Liver (tissue), 9 donors: Measurements from ENCODE around the gene SLC7A6. TPM values are rescaled to one million over a fixed set of nuclear protein-coding genes. Genes with fewer than 3 reads are reported as not detected.

Experiments used
- DNase-seq: peaks from one replicate; pipeline ENCODE4 v3.0.0-alpha.2; 2017; ENCODE audit warnings: low spot score
- H3K27ac ChIP-seq, 2 donors: one replicate each; pipeline ENCODE4 v1.7.0; 2013; ENCODE audit warnings: inconsistent platforms in 2 of 2, low read length in 2 of 2, control low read depth in 1 of 2, low read depth in 1 of 2, mild to moderate bottlenecking in 1 of 2
- H3K27me3 ChIP-seq, 4 donors: one replicate each; pipeline versions ENCODE4 v1.6.1 to v1.7.0; 2013; ENCODE audit warnings: low read length in 3 of 4, inconsistent platforms in 1 of 4, mild to moderate bottlenecking in 1 of 4, moderate library complexity in 1 of 4; ENCODE audit not compliant: control insufficient read depth in 4 of 4, insufficient read depth in 4 of 4
- H3K36me3 ChIP-seq, 4 donors: one replicate each; pipeline versions ENCODE4 v1.6.1 to v1.7.0; 2013; ENCODE audit warnings: low read length in 3 of 4, mild to moderate bottlenecking in 3 of 4, low read depth in 1 of 4, moderate library complexity in 1 of 4; ENCODE audit not compliant: control insufficient read depth in 4 of 4, insufficient read depth in 3 of 4
- H3K4me1 ChIP-seq, 4 donors: one replicate each; pipeline versions ENCODE4 v1.6.1 to v1.7.0; 2013; ENCODE audit warnings: low read length in 3 of 4, mild to moderate bottlenecking in 3 of 4, moderate library complexity in 1 of 4; ENCODE audit not compliant: control insufficient read depth in 4 of 4, insufficient read depth in 4 of 4
- H3K4me3 ChIP-seq, 3 donors: one replicate each; pipeline versions ENCODE4 v1.6.1 to v1.7.0; 2013; ENCODE audit warnings: low read length in 3 of 3, control low read depth in 1 of 3, low read depth in 1 of 3, mild to moderate bottlenecking in 1 of 3
- H3K9ac ChIP-seq, 2 donors: one replicate each; pipeline ENCODE4 v1.7.0; 2013; ENCODE audit warnings: low read length in 2 of 2, mild to moderate bottlenecking in 2 of 2, moderate library complexity in 2 of 2, control low read depth in 1 of 2, low read depth in 1 of 2
- H3K9me3 ChIP-seq, 4 donors: one replicate each; pipeline versions ENCODE4 v1.6.1 to v1.7.0; 2013; ENCODE audit warnings: low read length in 3 of 4; ENCODE audit not compliant: control insufficient read depth in 4 of 4
- EGR1 ChIP-seq, 2 donors: IDR thresholded peaks; 2 replicates each; pipeline ENCODE4 v1.6.1; 2016 to 2018; ENCODE audit warnings: antibody characterized with exemption in 2 of 2, low read depth in 2 of 2
- FOXA1 ChIP-seq: IDR thresholded peaks from 2 replicates; pipeline ENCODE4 v1.6.1; 2016; ENCODE audit warnings: antibody characterized with exemption
- FOXA2 ChIP-seq: IDR thresholded peaks from 2 replicates; pipeline ENCODE4 v1.6.1; 2016; ENCODE audit warnings: antibody characterized with exemption
- GABPA ChIP-seq, 2 donors: IDR thresholded peaks in 1 of 2; conservative IDR thresholded peaks in 1 of 2; 2 replicates each; pipeline ENCODE4 v1.6.1; 2016; ENCODE audit warnings: antibody characterized with exemption in 2 of 2, mild to moderate bottlenecking in 1 of 2, moderate library complexity in 1 of 2
- HNF4A ChIP-seq, 2 donors: conservative IDR thresholded peaks; 2 replicates each; pipeline ENCODE4 v1.6.1; 2016; ENCODE audit warnings: antibody characterized with exemption in 2 of 2, mild to moderate bottlenecking in 2 of 2
- HNF4G ChIP-seq: IDR thresholded peaks from 2 replicates; pipeline ENCODE4 v1.6.1; 2016; ENCODE audit warnings: antibody characterized with exemption
- JUND ChIP-seq, 2 donors: IDR thresholded peaks; 2 replicates each; pipeline ENCODE4 v1.6.1; 2016; ENCODE audit warnings: antibody characterized with exemption in 2 of 2
- MAX ChIP-seq: IDR thresholded peaks from 2 replicates; pipeline ENCODE4 v1.6.1; 2016; ENCODE audit warnings: antibody characterized with exemption
- NR2F2 ChIP-seq: IDR thresholded peaks from 2 replicates; pipeline ENCODE4 v1.6.1; 2016; ENCODE audit warnings: antibody characterized with exemption
- RAD21 ChIP-seq, 2 donors: IDR thresholded peaks; 2 replicates each; pipeline ENCODE4 v1.6.1; 2016; ENCODE audit warnings: antibody characterized with exemption in 2 of 2, mild to moderate bottlenecking in 2 of 2
- REST ChIP-seq: IDR thresholded peaks from 2 replicates; pipeline ENCODE4 v1.6.1; 2016; ENCODE audit warnings: antibody characterized with exemption, mild to moderate bottlenecking
- RXRA ChIP-seq, 2 donors: IDR thresholded peaks; 2 replicates each; pipeline ENCODE4 v1.6.1; 2017 to 2018; ENCODE audit warnings: antibody characterized with exemption in 2 of 2, mild to moderate bottlenecking in 1 of 2
- SP1 ChIP-seq: IDR thresholded peaks from 2 replicates; pipeline ENCODE4 v1.6.1; 2018; ENCODE audit warnings: antibody characterized with exemption, mild to moderate bottlenecking
- TAF1 ChIP-seq: conservative IDR thresholded peaks from 2 replicates; pipeline ENCODE4 v1.6.1; 2016; ENCODE audit warnings: antibody characterized with exemption, mild to moderate bottlenecking
- YY1 ChIP-seq: IDR thresholded peaks from 2 replicates; pipeline ENCODE4 v1.6.1; 2016; ENCODE audit warnings: antibody characterized with exemption, mild to moderate bottlenecking
- WGBS: extraction: QIAGEN DNeasy Blood & Tissue Kit; methylation state at CpG from one replicate; pipeline ENCODE4 v1.1.7; 2013; 5-methylcytosine and 5-hydroxymethylcytosine counted together
- polyA plus RNA-seq, 2 donors: library from polyadenylated mRNA; stranded (reverse) in 1 of 2; unstranded in 1 of 2; fragments of 200-250 nt in 1 of 2; fragments of >200 nt in 1 of 2; fragmentation: Nextera tagmentation in 1 of 2; extraction: Ambion mirVana in 1 of 2; gene quantifications; one replicate each; pipeline versions ENCODE4 v1.2.1 to v1.2.3, GENCODE V29; 2013 to 2015
- total RNA-seq, 2 donors: library from RNA; depleted of rRNA; stranded (reverse); fragments of >200 nt; gene quantifications; one replicate each; pipeline ENCODE4 v1.2.3, GENCODE V29; 2014
- TF ChIP-seq, protein P1 (sequence below): IDR thresholded peaks from 2 replicates; pipeline ENCODE4 v1.6.1; 2016; ENCODE audit warnings: antibody characterized with exemption
- TF ChIP-seq, protein P2 (sequence below): IDR thresholded peaks from 2 replicates; pipeline ENCODE4 v1.6.1; 2016; ENCODE audit warnings: antibody characterized with exemption
- donor health status: healthy.
- donor health status: healthy.
- donor health status: healthy.
- donor health status: healthy.
- donor health status: healthy.

Gene SLC7A6
- total and polyA plus RNA-seq, 4 donors = 1.2 to 4.9 (median 1.9) TPM

GRCh38 chr16:68255712-68256111 lies 8.6 kb upstream of the SLC7A6 start:
- TF ChIP-seq REST = no peak
- no peak for TF ChIP-seq HNF4A (conservative IDR thresholded peaks at IDR 0.05)
- TF ChIP-seq NR2F2 = no peak
- TF ChIP-seq TAF1 = no peak
- no peak for TF ChIP-seq JUND (IDR thresholded peaks at IDR 0.05)
- no peak for TF ChIP-seq FOXA2
- no peak for TF ChIP-seq RXRA (IDR thresholded peaks at IDR 0.05)
- no peak for TF ChIP-seq RAD21 (IDR thresholded peaks at IDR 0.05)
- no peak for TF ChIP-seq GABPA (IDR thresholded peaks at IDR 0.05 in 1 of 2, conservative IDR thresholded peaks at IDR 0.05 in 1 of 2)
- no peak for TF ChIP-seq SP1
- no peak for TF ChIP-seq FOXA1
- no peak for TF ChIP-seq EGR1 (IDR thresholded peaks at IDR 0.05; ENCODE audit: low read depth in 2 of 2)
- TF ChIP-seq, protein P1, sequence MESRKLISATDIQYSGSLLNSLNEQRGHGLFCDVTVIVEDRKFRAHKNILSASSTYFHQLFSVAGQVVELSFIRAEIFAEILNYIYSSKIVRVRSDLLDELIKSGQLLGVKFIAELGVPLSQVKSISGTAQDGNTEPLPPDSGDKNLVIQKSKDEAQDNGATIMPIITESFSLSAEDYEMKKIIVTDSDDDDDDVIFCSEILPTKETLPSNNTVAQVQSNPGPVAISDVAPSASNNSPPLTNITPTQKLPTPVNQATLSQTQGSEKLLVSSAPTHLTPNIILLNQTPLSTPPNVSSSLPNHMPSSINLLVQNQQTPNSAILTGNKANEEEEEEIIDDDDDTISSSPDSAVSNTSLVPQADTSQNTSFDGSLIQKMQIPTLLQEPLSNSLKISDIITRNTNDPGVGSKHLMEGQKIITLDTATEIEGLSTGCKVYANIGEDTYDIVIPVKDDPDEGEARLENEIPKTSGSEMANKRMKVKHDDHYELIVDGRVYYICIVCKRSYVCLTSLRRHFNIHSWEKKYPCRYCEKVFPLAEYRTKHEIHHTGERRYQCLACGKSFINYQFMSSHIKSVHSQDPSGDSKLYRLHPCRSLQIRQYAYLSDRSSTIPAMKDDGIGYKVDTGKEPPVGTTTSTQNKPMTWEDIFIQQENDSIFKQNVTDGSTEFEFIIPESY = no peak
- TF ChIP-seq YY1 = no peak
- TF ChIP-seq, protein P2, sequence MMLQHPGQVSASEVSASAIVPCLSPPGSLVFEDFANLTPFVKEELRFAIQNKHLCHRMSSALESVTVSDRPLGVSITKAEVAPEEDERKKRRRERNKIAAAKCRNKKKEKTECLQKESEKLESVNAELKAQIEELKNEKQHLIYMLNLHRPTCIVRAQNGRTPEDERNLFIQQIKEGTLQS = no peak
- no peak for TF ChIP-seq MAX
- Histone ChIP-seq H3K4me3 (no peak overlapping the region), H3K9ac (no peak overlapping the region), H3K9me3 (no peaks in the 10 kb centered on the region), H3K4me1 (no peaks in the 10 kb centered on the region), H3K27ac (no peak overlapping the region), H3K36me3 (peaks cover 12 to 34% (median 27%) of the 10 kb centered on the region in 4 donors), H3K27me3 (no peaks in the 10 kb centered on the region)
- no peak for DNase-seq
- WGBS = 95% methylated on average over 18 of the region's 18 CpGs

DNA sequence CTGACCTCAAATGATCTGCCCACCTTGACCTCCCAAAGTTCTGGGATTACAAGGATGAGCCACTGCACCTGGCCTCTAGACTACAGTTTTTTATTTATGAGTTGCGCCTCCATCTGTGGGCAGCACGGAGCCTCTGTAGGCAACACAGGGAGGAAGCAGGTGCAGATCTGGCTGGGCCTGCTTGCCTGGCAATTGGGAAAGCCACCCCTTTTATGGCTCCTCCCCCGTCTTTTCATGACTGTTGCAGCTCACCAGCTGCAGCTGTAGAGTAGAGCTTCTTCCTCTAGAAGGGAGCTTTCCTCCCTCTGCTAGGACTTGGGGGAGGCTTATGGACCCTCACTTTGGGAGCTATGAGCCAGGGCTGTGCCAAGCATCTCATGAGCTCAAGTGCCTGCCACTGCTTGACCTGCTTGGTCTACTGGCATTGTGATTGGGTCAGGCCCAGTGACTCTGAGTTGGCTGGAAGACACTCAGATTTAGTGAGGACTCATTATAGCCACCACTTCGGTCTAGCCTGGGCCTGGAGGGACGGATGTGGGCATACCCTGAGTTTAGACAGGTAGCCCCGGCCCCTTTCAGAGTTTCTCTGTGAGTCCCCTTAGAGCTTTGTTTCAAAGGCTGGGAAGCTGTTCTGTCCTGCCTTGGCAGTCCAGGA lies 6.9 kb upstream of the SLC7A6 start:
- H3K36me3 ChIP-seq = peaks cover 10 to 33% (median 24%) of the 10 kb centered on the region in 4 donors
- no peak overlapping the region for H3K4me3 ChIP-seq
- no peaks in the 10 kb centered on the region for H3K27me3 ChIP-seq
- H3K9me3 ChIP-seq = no peaks in the 10 kb centered on the region
- H3K4me1 ChIP-seq = no peaks in the 10 kb centered on the region
- WGBS = 82% methylated on average over 6 of the region's 6 CpGs
- no peak overlapping the region for H3K27ac ChIP-seq
- H3K9ac ChIP-seq = no peak overlapping the region
- no peak for DNase-seq
- TF ChIP-seq, protein P2 = no peak
- TF ChIP-seq HNF4G (no peak), REST (no peak), RAD21 (IDR thresholded peaks at IDR 0.05) (no peak), EGR1 (IDR thresholded peaks at IDR 0.05; ENCODE audit: low read depth in 2 of 2) (no peak), RXRA (IDR thresholded peaks at IDR 0.05) (no peak), FOXA1 (no peak), TAF1 (no peak), GABPA (IDR thresholded peaks at IDR 0.05 in 1 of 2, conservative IDR thresholded peaks at IDR 0.05 in 1 of 2) (no peak), YY1 (no peak), HNF4A (conservative IDR thresholded peaks at IDR 0.05) (no peak), NR2F2 (no peak), JUND (IDR thresholded peaks at IDR 0.05) (no peak), FOXA2 (no peak), SP1 (no peak), MAX (no peak)
- TF ChIP-seq, protein P1 = no peak
